CD4-positive, alpha-beta T cell treated with Interleukin-15 for 1 hour (primary cell): Measurements from ENCODE around the gene DMAC1.

Experiments used
- DNase-seq: peaks from one replicate; pipeline ENCODE4 v3.0.0-alpha.2; 2020

DMAC1 gene, protein sequence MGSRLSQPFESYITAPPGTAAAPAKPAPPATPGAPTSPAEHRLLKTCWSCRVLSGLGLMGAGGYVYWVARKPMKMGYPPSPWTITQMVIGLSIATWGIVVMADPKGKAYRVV

DNA sequence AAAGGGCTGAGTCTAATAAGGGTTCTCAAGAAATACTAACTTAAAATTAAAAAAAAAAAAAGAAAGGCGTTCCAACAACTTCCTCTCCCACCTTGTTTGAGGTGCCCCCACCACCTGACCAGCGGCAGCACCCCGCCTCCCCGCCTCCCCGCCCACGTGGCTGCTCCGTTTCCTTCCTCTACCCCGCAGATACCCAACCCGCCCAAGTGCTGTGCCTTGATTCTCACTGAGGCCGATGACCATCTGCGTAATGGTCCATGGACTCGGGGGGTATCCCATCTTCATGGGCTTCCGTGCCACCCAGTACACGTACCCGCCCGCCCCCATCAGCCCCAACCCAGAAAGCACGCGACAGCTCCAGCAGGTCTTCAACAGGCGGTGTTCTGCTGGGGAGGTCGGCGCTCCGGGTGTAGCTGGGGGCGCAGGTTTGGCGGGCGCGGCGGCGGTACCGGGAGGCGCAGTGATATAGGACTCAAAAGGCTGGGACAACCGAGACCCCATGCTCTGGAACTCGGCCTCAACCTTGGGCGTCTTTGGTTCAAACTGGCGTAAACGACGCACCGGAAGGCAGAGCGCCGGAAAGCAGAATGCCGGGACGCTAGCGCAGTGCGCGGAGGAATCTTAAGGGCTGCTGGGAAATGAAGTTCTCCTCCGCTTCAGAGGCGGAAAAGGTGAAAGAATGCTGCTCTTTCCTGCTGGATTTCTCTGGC, at the start of gene DMAC1:
TSS of gene DMAC1 (minus strand) at position 545 of the 710 bp plus-strand sequence. CDS start at position 501, 44 bp downstream.
- DNase-seq = peak; percentile 75

GRCh38 chr9:7849362-7849761, 49.8 kb upstream of the DMAC1 start:
- DNase-seq = no peak

DNA sequence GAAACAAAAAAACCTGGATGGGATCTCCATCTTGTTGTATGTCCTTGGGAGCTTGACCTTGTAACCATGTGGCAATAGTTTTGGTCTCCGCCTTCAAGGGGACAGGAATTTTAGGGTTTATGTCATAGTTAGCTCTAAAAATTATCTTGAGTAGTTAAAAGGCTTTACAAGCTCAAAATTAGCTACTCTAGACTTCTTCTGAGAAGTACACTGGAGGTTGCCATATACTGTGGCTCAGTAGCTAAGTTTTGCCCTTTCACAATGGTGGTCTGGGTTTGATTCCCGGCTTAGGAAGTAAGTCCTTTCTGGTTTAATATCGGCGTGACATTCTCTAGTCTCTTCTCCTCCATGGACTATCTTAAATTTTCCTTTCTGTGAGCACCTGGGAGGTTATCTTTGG, 48.9 kb upstream of the DMAC1 start:
- DNase-seq = no peak

GRCh38 chr9:7844242-7844641, 44.7 kb upstream of the DMAC1 start:
- no peak for DNase-seq

DNA sequence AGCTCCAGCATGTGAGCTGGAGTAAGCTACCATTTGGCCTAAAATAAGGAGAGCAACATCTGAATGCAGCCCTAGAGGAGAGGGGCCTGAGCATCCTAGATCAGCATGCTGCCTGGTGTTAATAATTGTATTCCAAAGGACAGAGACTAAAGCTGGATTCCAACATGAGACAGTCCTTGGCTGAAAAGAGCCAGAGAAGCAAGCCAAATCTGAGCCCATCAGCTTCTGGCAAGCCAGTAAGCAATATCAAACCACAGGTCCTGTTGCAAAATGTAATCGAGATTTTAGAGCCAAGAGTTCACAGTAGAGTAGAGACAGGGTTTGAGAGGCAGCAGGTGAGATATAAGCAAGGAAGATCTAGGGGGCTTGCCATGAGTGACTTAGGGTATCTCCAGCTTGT, 42.3 kb upstream of the DMAC1 start:
- DNase-seq = no peak

- no peak for DNase-seq
Observed at GRCh38 chr9:7834531-7834930, 35.0 kb upstream of the DMAC1 start.

GRCh38 chr9:7828334-7828733, 28.8 kb upstream of the DMAC1 start:
- no peak for DNase-seq

- DNase-seq = no peak
Observed at GRCh38 chr9:7827792-7828191, 28.2 kb upstream of the DMAC1 start.

GRCh38 chr9:7827056-7827455, 27.5 kb upstream of the DMAC1 start:
- DNase-seq = no peak

DNA sequence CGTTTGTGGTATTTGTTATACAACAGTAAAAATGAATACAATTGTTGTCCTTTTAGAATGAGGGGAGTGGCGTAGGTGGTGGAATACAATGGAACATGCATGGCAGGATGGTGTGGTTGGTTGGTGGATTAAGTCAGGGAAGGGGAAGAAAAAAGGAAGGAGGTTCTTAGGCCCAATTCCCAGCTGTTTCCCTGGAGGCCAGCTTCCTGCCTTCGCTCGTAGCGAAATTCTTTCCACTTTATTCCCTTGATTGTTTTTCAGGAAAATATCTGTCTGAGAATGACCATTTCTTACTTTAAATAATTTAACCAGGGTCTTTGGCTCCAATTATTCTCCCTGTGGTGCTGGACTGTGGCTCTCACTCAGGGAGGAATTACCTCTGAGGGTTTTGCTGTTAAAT, 24.1 kb upstream of the DMAC1 start:
- no peak for DNase-seq

DNA sequence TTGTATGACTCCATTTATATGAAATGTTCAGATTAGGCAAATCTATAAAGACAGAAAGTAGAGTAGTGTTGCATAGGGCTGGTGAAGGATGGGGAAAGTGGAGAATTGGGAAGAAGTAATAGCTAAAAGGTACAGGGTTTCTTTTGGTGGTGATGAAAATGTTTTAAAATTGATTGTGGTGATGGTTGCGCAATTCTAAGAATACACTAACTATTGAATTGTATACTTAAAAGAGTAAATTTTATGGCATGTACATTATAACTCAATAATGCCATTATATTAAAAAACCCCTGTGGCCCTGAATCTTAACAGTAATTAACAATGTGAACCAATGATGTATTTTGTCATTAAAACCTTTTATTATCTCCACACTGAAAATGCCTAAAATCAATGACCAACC, 20.4 kb upstream of the DMAC1 start:
- no peak for DNase-seq

DNA sequence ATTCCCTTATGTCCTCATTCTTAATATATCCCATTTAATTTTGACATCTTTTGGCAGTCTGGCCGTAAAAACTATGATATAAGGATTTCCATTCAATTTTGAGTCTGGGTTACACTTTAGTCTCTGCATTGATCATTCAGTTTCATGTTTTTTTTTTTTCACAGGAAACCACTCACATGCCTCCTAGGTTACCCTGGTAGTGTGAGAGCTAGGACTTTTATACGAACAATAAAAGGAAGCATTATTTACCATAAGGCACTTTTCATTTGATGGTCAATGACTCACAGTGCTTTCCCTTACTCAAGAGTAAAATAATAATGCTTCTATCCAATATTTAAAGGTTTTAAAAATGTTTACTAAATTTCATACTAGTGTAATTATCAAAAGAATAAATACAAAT, 16.4 kb upstream of the DMAC1 start:
- DNase-seq = no peak

DNA sequence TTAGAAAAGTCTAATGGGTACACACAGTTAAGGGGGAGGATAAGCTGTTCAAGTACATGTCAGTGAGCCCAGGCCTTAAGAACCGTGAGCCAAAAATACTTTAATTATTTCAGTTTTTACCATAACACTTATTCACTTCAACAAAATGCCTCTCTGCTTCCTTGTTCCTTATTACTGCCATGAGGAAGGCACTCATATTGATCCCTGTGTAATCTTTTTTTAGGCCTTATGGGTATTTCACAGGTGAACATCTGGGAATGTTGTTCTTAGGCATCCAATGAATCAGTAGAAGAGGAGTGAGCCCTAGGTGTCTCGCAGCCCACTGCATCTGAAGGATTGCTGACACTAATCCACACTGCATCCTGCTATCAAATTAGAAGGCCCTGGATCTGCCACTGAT, 13.5 kb upstream of the DMAC1 start:
- no peak for DNase-seq

- no peak for DNase-seq
Observed at GRCh38 chr9:7811677-7812076, 12.1 kb upstream of the DMAC1 start.

GRCh38 chr9:7802666-7803065, 3.1 kb upstream of the DMAC1 start:
- no peak for DNase-seq

GRCh38 chr9:7799944-7800285, 337 bp upstream of the DMAC1 start:
- no peak for DNase-seq

DNA sequence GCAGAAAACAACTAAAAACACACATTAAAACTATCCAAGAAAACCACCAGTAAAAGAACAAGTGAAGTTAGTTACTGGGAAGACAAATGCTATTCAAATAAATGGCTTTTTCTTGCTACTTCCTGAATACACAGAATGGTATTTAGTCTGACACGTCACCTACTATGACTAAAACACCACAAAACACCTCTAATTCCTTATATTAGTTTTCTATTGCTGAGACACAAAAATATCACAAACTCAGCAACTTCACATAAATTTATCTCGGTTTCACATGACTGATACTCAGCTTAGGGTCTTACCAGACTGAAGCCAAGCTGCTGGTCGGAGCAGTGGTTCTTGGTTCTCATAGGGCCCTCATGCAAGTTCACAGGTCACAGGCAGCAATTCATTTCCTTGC, 5.4 kb downstream of the DMAC1 start:
- no peak for DNase-seq

GRCh38 chr9:7791394-7791793, 8.2 kb downstream of the DMAC1 start:
- DNase-seq = no peak

DNA sequence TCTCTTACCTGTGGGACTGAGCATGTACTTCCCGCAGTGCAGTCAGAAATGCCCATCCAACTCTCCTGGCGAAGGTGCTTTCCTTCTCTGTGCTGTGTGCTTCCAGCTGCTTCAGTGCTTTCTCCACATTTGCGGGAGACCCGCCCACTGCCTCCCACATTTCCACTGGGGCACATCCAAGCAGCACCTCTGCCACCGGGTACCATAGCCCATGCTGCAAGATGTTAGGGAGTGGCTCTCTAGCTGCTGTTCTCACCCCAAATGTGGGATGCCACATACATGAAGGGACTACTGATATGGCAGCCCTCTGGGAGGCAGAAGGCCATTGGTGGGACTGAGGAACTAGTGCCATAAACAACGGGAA, 8.8 kb downstream of the DMAC1 start:
- no peak for DNase-seq

- DNase-seq = no peak
Observed at GRCh38 chr9:7790022-7790818, 9.4 kb downstream of the DMAC1 start.

DNA sequence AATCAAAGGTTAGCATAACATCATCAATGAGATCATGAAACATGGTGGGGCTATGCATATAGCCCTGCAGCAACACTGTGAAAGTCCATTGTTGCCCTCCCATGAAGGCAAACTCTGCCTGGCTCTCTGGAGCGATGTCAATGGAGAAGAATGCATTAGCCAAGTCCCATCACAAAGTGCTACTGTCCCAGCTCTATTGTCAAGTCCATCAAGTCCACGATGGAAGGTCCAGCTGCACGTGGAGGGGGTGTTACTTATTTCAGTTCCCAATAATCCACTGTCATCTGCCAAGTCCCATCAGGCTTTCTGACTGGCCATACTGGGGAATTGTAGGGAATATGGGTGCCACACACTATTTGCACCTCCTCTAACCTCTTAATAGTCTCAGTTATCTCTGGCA, 10.8 kb downstream of the DMAC1 start:
- DNase-seq = no peak

DNA sequence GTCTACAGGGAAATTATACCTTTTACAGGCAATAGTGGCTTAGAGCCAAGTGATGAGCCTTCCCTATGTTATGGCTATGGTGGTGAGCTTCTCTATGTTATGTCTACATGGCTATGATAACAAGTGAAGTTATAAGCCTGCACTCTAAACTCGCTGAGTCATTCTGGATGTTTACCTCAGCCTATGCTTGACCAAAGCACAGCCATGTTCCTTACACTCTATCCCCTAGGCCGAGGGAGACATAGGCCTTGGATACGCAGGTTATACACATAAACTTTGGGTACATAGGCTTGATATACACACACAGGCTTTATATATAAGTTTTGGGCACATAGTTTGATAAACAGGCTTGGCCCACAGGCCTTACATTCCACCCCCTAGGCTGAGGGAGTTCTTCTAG, 13.8 kb downstream of the DMAC1 start:
- DNase-seq = no peak

DNA sequence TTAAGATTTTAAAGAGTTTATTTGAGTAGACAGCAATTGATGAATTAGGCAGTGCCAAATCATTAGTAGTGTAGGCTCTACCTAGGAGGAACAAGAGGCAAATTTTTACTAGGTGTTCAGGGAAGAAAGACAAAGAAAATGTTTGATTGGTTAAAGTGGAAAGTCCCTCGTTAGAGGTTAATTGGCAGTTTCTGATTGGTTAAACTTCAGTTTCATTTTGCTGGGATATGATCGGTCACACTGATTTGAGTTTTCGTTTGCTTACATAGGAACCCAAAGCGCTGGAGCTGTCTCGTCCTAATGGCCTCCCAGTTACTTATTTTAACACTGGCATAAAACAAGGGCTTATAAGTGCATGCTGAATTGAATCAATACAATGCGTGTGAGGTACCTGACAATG, 15.1 kb downstream of the DMAC1 start:
- no peak for DNase-seq

DNA sequence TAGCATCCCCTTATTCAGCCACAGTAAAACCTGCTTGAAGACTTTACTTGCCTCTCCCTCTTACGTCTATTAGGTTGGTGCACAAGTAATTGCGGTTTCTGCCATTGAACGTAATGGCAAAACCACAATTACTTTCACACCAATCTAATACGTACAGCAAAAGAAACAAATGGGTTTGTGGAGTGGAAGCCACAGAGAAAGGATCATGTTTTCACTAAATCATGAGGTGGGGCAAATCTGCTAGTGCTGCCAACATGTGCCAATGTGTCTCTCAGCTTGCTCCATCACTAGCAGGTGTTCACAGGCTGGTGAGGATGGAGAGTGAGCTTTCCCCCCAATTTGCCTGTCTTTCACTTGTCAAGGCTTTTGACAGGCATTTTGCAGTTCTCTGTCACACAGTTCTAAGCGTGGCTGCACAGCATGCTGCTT, 15.9 kb downstream of the DMAC1 start:
- no peak for DNase-seq
